Keratinocyte (primary cell): ENCODE results near the gene DDRGK1. TPM values are rescaled to one million over a fixed set of nuclear protein-coding genes. Genes with fewer than 3 reads are reported as not detected.

Source experiments
- DNase-seq: peaks from one replicate; pipeline ENCODE4 v3.0.0-alpha.2; 2011; ENCODE audit warnings: low read depth, missing footprints, low spot score
- FAIRE-seq: peaks from 2 replicates; lab custom pipeline; 2011; peaks lifted over from hg19 to GRCh38; lab: Jason Lieb, UNC
- H2AFZ ChIP-seq: 2 replicates; pipeline ENCODE4 v1.6.0; 2012; ENCODE audit warnings: low read length, control low read depth, inconsistent platforms; ENCODE audit not compliant: control insufficient read depth
- H3K27ac ChIP-seq: 2 replicates; pipeline ENCODE4 v1.5.1; 2011; ENCODE audit warnings: low read length; ENCODE audit not compliant: control insufficient read depth, insufficient read depth
- H3K27me3 ChIP-seq: 3 replicates; pipeline ENCODE4 v1.6.0; 2011; ENCODE audit warnings: low read length; ENCODE audit not compliant: control insufficient read depth, insufficient read depth; ENCODE audit errors: extremely low read depth
- H3K36me3 ChIP-seq, 2 experiments: 2 replicates in 1 of 2; 3 replicates in 1 of 2; pipeline ENCODE4 v1.5.1; 2011; ENCODE audit warnings: low read length in 2 of 2, mild to moderate bottlenecking in 1 of 2; ENCODE audit not compliant: control insufficient read depth in 2 of 2, insufficient read depth in 2 of 2; ENCODE audit errors: extremely low read depth in 1 of 2
- H3K4me1 ChIP-seq: 3 replicates; pipeline ENCODE4 v1.5.1; 2011; ENCODE audit warnings: low read length; ENCODE audit not compliant: control insufficient read depth, insufficient read depth; ENCODE audit errors: extremely low read depth
- H3K4me2 ChIP-seq: 3 replicates; pipeline ENCODE4 v1.6.0; 2011; ENCODE audit warnings: low read depth, low read length; ENCODE audit not compliant: control insufficient read depth, insufficient read depth; ENCODE audit errors: extremely low read depth
- H3K4me3 ChIP-seq, 3 experiments: fragments of 200-600 bp in 1 of 3; sonication (generic) in 1 of 3; 2 replicates in 2 of 3; 3 replicates in 1 of 3; pipeline ENCODE4 v1.5.1; 2011 to 2016; ENCODE audit warnings: low read length in 3 of 3, mild to moderate bottlenecking in 3 of 3, control low read depth in 2 of 3, inconsistent platforms in 1 of 3, low read depth in 1 of 3, mixed read lengths in 1 of 3, mixed run types in 1 of 3, moderate library complexity in 1 of 3; ENCODE audit not compliant: control insufficient read depth in 2 of 3, insufficient read depth in 2 of 3; ENCODE audit errors: extremely low read depth in 1 of 3
- H3K79me2 ChIP-seq: 2 replicates; pipeline ENCODE4 v1.6.0; 2012; ENCODE audit warnings: low read length; ENCODE audit not compliant: control insufficient read depth, insufficient read depth
- H3K9ac ChIP-seq: 3 replicates; pipeline ENCODE4 v1.6.0; 2011; ENCODE audit warnings: low read length; ENCODE audit not compliant: control insufficient read depth, insufficient read depth; ENCODE audit errors: extremely low read depth
- H3K9me1 ChIP-seq: 3 replicates; pipeline ENCODE4 v1.6.0; 2011; ENCODE audit warnings: low read length; ENCODE audit not compliant: control insufficient read depth, insufficient read depth; ENCODE audit errors: extremely low read depth
- H3K9me3 ChIP-seq: 2 replicates; pipeline ENCODE4 v1.5.1; 2012; ENCODE audit warnings: low read depth, low read length; ENCODE audit not compliant: control insufficient read depth
- H4K20me1 ChIP-seq: 3 replicates; pipeline ENCODE4 v1.6.0; 2011; ENCODE audit warnings: low read length; ENCODE audit not compliant: control insufficient read depth, insufficient read depth; ENCODE audit errors: extremely low read depth
- EZH2 ChIP-seq: IDR thresholded peaks from one replicate; pipeline ENCODE4 v1.6.1; 2012; ENCODE audit warnings: inconsistent platforms, mild to moderate bottlenecking, low read length, moderate library complexity
- dilution Hi-C: fragments of 300-500 bp; cut with MboI; formaldehyde crosslinking; loops from one replicate; pipeline ENCODE4 v1.7.0; 2020; ENCODE audit warnings: low sequenced_read_pairs; ENCODE audit not compliant: extremely low pct_ligation_motif_present
- polyA plus RNA-seq, 5 experiments: library from polyadenylated mRNA; depleted of rRNA in 3 of 5; stranded (reverse) in 3 of 5; stranded (forward) in 1 of 5; unstranded in 1 of 5; fragments of >200 nt; gene quantifications; 1 replicate in 1 of 5; 2 replicates in 3 of 5; 3 replicates in 1 of 5; pipeline versions ENCODE4 v1.2.1 to v1.2.3, GENCODE V29; 2011 to 2012; ENCODE audit warnings: missing spikeins in 2 of 5, low read depth in 1 of 5, low replicate concordance in 1 of 5
- TF ChIP-seq, protein P1 (sequence below), 3 experiments: IDR thresholded peaks in 1 of 3; conservative IDR thresholded peaks in 1 of 3; optimal IDR thresholded peaks in 1 of 3; 2 replicates in 2 of 3; 3 replicates in 1 of 3; pipeline versions ENCODE3 to v1.5.1; 2011; ENCODE audit warnings: low read length in 3 of 3, mild to moderate bottlenecking in 3 of 3, moderate library complexity in 2 of 3, control low read depth in 1 of 3, inconsistent platforms in 1 of 3; ENCODE audit not compliant: insufficient read depth in 2 of 3; ENCODE audit errors: extremely low read depth in 1 of 3

The DDRGK1 gene
- polyA plus RNA-seq, 1 donor (not counting 4 experiments of a cell fraction or from before 2014, with no cell fraction given) = 32.2 TPM

DNA sequence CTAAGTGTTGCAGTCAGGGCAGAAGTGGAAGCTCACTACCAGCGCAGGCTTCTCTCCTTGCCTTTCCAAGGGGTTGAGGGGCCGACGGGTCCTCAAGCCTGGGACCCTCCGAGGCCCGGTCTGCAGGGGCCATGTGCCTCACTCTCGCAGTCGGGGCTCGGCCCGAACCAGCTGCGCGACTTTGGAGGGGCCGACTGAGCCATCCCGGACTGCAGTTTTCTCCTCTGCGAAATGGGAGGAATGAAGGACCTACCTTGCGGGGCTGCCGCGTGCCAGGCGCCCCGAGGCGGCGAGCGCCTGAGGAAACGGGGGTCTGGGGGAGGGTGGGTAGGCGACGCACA, 36.8 kb downstream of the DDRGK1 start:
- Histone ChIP-seq H3K36me3 (no peaks in the 10 kb centered on the region), H3K79me2 (no peaks in the 10 kb centered on the region), H3K9me1 (no peaks in the 10 kb centered on the region), H4K20me1 (no peaks in the 10 kb centered on the region), H3K4me2 (no peak overlapping the region), H2AFZ (no peak overlapping the region), H3K4me1 (no peaks in the 10 kb centered on the region), H3K9ac (no peak overlapping the region), H3K9me3 (no peaks in the 10 kb centered on the region), H3K4me3 (no peak overlapping the region), H3K27me3 (peaks cover 35% of the 10 kb centered on the region), H3K27ac (no peak overlapping the region)
- no peak for DNase-seq
- peak; percentile 10 for TF ChIP-seq EZH2
- TF ChIP-seq, protein P1, sequence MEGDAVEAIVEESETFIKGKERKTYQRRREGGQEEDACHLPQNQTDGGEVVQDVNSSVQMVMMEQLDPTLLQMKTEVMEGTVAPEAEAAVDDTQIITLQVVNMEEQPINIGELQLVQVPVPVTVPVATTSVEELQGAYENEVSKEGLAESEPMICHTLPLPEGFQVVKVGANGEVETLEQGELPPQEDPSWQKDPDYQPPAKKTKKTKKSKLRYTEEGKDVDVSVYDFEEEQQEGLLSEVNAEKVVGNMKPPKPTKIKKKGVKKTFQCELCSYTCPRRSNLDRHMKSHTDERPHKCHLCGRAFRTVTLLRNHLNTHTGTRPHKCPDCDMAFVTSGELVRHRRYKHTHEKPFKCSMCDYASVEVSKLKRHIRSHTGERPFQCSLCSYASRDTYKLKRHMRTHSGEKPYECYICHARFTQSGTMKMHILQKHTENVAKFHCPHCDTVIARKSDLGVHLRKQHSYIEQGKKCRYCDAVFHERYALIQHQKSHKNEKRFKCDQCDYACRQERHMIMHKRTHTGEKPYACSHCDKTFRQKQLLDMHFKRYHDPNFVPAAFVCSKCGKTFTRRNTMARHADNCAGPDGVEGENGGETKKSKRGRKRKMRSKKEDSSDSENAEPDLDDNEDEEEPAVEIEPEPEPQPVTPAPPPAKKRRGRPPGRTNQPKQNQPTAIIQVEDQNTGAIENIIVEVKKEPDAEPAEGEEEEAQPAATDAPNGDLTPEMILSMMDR (optimal IDR thresholded peaks at IDR 0.05 in 1 of 3, IDR thresholded peaks at IDR 0.05 in 1 of 3, conservative IDR thresholded peaks at IDR 0.05 in 1 of 3; ENCODE audit: extremely low read depth in 1 of 3, insufficient read depth in 2 of 3, low read length in 3 of 3) = no peak
- FAIRE-seq = no peak
- dilution Hi-C loops = no loop called here

- Histone ChIP-seq H4K20me1 (no peaks in the 10 kb centered on the region), H3K27me3 (peaks cover 27% of the 10 kb centered on the region), H2AFZ (no peak overlapping the region), H3K9me1 (no peaks in the 10 kb centered on the region), H3K27ac (no peak overlapping the region), H3K9ac (no peak overlapping the region), H3K4me1 (no peaks in the 10 kb centered on the region), H3K4me3 (no peak overlapping the region), H3K36me3 (no peaks in the 10 kb centered on the region), H3K79me2 (no peaks in the 10 kb centered on the region), H3K9me3 (no peaks in the 10 kb centered on the region), H3K4me2 (no peak overlapping the region)
- TF ChIP-seq, protein P1 (optimal IDR thresholded peaks at IDR 0.05 in 1 of 3, IDR thresholded peaks at IDR 0.05 in 1 of 3, conservative IDR thresholded peaks at IDR 0.05 in 1 of 3; ENCODE audit: extremely low read depth in 1 of 3, insufficient read depth in 2 of 3, low read length in 3 of 3) = no peak
- TF ChIP-seq EZH2 = no peak
- FAIRE-seq (no peak), DNase-seq (no peak)
- dilution Hi-C loops = no loop called here
Measured at GRCh38 chr20:3166913-3167342, 37.6 kb downstream of the DDRGK1 start.
